ENCODE data around the gene EPHB2. TPM values are rescaled to one million over a fixed set of nuclear protein-coding genes. Genes with fewer than 3 reads are reported as not detected.

The EPHB2 gene
- total RNA-seq, 1 experiment from 2014 or later = 18.5 TPM

DNA sequence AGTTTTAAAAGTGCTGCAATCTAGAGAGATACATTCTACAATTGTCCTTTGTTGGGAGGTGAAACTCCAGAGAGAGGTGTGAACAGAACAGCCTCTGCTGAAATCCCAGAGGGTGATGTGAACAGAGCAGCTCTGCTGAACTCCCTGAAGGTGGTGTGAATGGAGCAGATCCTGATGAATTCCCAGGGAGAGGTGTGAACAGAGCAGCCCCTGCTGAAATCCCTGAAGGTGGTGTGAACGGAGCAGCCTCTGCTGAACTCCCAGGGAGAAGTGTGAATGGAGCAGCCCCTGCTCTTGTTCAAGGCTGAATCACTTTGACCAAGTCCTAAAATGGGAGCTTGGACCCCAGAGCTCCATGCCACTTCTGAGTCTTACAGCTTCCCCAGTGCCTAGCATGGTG lies 167.3 kb downstream of the EPHB2 start (continued):
- TF ChIP-seq, protein P1, sequence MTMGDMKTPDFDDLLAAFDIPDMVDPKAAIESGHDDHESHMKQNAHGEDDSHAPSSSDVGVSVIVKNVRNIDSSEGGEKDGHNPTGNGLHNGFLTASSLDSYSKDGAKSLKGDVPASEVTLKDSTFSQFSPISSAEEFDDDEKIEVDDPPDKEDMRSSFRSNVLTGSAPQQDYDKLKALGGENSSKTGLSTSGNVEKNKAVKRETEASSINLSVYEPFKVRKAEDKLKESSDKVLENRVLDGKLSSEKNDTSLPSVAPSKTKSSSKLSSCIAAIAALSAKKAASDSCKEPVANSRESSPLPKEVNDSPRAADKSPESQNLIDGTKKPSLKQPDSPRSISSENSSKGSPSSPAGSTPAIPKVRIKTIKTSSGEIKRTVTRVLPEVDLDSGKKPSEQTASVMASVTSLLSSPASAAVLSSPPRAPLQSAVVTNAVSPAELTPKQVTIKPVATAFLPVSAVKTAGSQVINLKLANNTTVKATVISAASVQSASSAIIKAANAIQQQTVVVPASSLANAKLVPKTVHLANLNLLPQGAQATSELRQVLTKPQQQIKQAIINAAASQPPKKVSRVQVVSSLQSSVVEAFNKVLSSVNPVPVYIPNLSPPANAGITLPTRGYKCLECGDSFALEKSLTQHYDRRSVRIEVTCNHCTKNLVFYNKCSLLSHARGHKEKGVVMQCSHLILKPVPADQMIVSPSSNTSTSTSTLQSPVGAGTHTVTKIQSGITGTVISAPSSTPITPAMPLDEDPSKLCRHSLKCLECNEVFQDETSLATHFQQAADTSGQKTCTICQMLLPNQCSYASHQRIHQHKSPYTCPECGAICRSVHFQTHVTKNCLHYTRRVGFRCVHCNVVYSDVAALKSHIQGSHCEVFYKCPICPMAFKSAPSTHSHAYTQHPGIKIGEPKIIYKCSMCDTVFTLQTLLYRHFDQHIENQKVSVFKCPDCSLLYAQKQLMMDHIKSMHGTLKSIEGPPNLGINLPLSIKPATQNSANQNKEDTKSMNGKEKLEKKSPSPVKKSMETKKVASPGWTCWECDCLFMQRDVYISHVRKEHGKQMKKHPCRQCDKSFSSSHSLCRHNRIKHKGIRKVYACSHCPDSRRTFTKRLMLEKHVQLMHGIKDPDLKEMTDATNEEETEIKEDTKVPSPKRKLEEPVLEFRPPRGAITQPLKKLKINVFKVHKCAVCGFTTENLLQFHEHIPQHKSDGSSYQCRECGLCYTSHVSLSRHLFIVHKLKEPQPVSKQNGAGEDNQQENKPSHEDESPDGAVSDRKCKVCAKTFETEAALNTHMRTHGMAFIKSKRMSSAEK (CRISPR knock-in tag; IDR thresholded peaks at IDR 0.05; ENCODE audit: borderline replicate concordance) = no peak
- TF ChIP-seq, protein P2, sequence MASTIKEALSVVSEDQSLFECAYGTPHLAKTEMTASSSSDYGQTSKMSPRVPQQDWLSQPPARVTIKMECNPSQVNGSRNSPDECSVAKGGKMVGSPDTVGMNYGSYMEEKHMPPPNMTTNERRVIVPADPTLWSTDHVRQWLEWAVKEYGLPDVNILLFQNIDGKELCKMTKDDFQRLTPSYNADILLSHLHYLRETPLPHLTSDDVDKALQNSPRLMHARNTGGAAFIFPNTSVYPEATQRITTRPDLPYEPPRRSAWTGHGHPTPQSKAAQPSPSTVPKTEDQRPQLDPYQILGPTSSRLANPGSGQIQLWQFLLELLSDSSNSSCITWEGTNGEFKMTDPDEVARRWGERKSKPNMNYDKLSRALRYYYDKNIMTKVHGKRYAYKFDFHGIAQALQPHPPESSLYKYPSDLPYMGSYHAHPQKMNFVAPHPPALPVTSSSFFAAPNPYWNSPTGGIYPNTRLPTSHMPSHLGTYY (CRISPR knock-in tag; IDR thresholded peaks at IDR 0.05) = no peak

DNA sequence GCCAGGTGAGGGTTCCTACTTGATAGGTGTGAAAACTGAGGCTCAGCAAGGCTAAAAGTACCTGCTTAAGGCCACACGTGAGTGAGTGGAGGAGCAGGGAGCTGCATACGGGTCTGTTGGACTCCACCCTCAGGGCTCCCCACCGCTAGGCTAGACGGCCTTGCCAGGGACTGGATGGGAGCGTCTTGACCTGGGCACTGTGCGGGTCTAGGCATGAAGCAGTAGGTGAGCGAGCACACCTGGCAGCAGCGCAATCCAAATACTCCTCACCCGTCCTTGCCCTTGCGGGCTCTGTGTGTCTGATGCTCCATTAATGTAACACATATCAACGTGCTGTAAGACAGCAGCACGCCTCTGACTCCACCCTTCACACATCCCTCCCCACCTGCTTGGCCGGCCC lies 168.0 kb downstream of the EPHB2 start:
- no peak overlapping the region for H3K4me3 Mint-ChIP-seq
- CTCF ChIA-PET = interaction anchor here (2.3 kb wide), 1 partner anchor 17 kb away, joined by 10 read pairs; no protein-coding TSS in a partner anchor
- TF ChIP-seq, protein P2 (CRISPR knock-in tag; IDR thresholded peaks at IDR 0.05) = no peak
- TF ChIP-seq, protein P3, sequence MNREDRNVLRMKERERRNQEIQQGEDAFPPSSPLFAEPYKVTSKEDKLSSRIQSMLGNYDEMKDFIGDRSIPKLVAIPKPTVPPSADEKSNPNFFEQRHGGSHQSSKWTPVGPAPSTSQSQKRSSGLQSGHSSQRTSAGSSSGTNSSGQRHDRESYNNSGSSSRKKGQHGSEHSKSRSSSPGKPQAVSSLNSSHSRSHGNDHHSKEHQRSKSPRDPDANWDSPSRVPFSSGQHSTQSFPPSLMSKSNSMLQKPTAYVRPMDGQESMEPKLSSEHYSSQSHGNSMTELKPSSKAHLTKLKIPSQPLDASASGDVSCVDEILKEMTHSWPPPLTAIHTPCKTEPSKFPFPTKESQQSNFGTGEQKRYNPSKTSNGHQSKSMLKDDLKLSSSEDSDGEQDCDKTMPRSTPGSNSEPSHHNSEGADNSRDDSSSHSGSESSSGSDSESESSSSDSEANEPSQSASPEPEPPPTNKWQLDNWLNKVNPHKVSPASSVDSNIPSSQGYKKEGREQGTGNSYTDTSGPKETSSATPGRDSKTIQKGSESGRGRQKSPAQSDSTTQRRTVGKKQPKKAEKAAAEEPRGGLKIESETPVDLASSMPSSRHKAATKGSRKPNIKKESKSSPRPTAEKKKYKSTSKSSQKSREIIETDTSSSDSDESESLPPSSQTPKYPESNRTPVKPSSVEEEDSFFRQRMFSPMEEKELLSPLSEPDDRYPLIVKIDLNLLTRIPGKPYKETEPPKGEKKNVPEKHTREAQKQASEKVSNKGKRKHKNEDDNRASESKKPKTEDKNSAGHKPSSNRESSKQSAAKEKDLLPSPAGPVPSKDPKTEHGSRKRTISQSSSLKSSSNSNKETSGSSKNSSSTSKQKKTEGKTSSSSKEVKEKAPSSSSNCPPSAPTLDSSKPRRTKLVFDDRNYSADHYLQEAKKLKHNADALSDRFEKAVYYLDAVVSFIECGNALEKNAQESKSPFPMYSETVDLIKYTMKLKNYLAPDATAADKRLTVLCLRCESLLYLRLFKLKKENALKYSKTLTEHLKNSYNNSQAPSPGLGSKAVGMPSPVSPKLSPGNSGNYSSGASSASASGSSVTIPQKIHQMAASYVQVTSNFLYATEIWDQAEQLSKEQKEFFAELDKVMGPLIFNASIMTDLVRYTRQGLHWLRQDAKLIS (CRISPR knock-in tag; IDR thresholded peaks at IDR 0.05; ENCODE audit: borderline replicate concordance) = no peak
- no peak for TF ChIP-seq JAZF1 (CRISPR knock-in tag; IDR thresholded peaks at IDR 0.05)
- POLR2A ChIA-PET = no interaction called here
- no peak overlapping the region for H3K27ac Mint-ChIP-seq
- H3K9me3 Mint-ChIP-seq = no peaks in the 10 kb centered on the region
- peaks cover 6% of the 10 kb centered on the region for H3K4me1 Mint-ChIP-seq
- no peak for DNase-seq (ENCODE audit: low spot score)
- no peaks in the 10 kb centered on the region for H3K36me3 Mint-ChIP-seq
- no peaks in the 10 kb centered on the region for H3K27me3 Mint-ChIP-seq (ENCODE audit: low read depth)
- no peak for ATAC-seq

DNA sequence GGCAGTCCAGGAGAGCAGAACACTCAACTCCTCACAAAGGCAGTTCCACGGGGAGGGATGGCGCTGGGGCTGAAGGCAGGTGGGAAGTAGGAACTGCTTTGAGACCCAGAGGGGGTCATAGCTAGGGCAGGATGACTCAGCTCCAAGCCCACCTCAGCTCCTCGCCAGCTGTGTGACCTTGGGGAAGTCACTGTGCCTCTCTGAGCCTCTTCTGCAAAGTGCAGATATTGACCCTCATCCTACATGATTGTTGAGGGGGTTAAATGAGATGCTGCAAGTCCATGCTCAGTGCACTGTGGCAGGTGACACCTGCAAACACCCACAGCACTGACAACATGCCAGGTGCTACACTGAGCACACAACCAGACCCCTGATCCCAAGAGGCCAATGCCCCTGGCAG lies 168.8 kb downstream of the EPHB2 start:
- Mint-ChIP-seq H3K27ac (no peak overlapping the region), H3K4me1 (peaks cover 6% of the 10 kb centered on the region), H3K9me3 (no peaks in the 10 kb centered on the region), H3K36me3 (no peaks in the 10 kb centered on the region), H3K27me3 (ENCODE audit: low read depth) (no peaks in the 10 kb centered on the region), H3K4me3 (no peak overlapping the region)
- CTCF ChIA-PET = interaction anchor here (1.0 to 2.3 kb wide), 3 partner anchors 17 to 175 kb away, joined by 3 to 10 read pairs (median 3); no protein-coding TSS in a partner anchor
- DNase-seq (ENCODE audit: low spot score) = no peak
- TF ChIP-seq, protein P4, sequence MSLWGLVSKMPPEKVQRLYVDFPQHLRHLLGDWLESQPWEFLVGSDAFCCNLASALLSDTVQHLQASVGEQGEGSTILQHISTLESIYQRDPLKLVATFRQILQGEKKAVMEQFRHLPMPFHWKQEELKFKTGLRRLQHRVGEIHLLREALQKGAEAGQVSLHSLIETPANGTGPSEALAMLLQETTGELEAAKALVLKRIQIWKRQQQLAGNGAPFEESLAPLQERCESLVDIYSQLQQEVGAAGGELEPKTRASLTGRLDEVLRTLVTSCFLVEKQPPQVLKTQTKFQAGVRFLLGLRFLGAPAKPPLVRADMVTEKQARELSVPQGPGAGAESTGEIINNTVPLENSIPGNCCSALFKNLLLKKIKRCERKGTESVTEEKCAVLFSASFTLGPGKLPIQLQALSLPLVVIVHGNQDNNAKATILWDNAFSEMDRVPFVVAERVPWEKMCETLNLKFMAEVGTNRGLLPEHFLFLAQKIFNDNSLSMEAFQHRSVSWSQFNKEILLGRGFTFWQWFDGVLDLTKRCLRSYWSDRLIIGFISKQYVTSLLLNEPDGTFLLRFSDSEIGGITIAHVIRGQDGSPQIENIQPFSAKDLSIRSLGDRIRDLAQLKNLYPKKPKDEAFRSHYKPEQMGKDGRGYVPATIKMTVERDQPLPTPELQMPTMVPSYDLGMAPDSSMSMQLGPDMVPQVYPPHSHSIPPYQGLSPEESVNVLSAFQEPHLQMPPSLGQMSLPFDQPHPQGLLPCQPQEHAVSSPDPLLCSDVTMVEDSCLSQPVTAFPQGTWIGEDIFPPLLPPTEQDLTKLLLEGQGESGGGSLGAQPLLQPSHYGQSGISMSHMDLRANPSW (CRISPR knock-in tag; conservative IDR thresholded peaks at IDR 0.05; ENCODE audit: low read depth) = no peak
- TF ChIP-seq NR2C2 (CRISPR knock-in tag; IDR thresholded peaks at IDR 0.05) (no peak), GABPB1 (CRISPR knock-in tag; IDR thresholded peaks at IDR 0.05) (no peak), ZNF396 (CRISPR knock-in tag; IDR thresholded peaks at IDR 0.05; ENCODE audit: borderline replicate concordance) (no peak), ZNF671 (CRISPR knock-in tag; IDR thresholded peaks at IDR 0.05) (no peak)
- TF ChIP-seq, protein P5, sequence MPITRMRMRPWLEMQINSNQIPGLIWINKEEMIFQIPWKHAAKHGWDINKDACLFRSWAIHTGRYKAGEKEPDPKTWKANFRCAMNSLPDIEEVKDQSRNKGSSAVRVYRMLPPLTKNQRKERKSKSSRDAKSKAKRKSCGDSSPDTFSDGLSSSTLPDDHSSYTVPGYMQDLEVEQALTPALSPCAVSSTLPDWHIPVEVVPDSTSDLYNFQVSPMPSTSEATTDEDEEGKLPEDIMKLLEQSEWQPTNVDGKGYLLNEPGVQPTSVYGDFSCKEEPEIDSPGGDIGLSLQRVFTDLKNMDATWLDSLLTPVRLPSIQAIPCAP (CRISPR knock-in tag; IDR thresholded peaks at IDR 0.05) = no peak
- TF ChIP-seq, protein P6, sequence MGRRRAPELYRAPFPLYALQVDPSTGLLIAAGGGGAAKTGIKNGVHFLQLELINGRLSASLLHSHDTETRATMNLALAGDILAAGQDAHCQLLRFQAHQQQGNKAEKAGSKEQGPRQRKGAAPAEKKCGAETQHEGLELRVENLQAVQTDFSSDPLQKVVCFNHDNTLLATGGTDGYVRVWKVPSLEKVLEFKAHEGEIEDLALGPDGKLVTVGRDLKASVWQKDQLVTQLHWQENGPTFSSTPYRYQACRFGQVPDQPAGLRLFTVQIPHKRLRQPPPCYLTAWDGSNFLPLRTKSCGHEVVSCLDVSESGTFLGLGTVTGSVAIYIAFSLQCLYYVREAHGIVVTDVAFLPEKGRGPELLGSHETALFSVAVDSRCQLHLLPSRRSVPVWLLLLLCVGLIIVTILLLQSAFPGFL (CRISPR knock-in tag; IDR thresholded peaks at IDR 0.05; ENCODE audit: borderline replicate concordance) = no peak
- TF ChIP-seq, protein P7, sequence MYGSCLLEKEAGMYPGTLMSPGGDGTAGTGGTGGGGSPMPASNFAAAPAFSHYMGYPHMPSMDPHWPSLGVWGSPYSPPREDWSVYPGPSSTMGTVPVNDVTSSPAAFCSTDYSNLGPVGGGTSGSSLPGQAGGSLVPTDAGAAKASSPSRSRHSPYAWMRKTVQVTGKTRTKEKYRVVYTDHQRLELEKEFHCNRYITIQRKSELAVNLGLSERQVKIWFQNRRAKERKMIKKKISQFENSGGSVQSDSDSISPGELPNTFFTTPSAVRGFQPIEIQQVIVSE (CRISPR knock-in tag; IDR thresholded peaks at IDR 0.05; ENCODE audit: borderline replicate concordance) = no peak
- no peak for ATAC-seq
- POLR2A ChIA-PET = no interaction called here
